Placental epithelial cell (primary cell): ENCODE data around the gene MPP3. TPM values are rescaled to one million over a fixed set of nuclear protein-coding genes. Genes with fewer than 3 reads are reported as not detected.

Experiments
- total RNA-seq: library from RNA; depleted of rRNA; stranded (reverse); fragments of >200 nt; gene quantifications from 2 replicates; pipeline ENCODE4 v1.2.3, GENCODE V29; 2012

MPP3 gene, protein sequence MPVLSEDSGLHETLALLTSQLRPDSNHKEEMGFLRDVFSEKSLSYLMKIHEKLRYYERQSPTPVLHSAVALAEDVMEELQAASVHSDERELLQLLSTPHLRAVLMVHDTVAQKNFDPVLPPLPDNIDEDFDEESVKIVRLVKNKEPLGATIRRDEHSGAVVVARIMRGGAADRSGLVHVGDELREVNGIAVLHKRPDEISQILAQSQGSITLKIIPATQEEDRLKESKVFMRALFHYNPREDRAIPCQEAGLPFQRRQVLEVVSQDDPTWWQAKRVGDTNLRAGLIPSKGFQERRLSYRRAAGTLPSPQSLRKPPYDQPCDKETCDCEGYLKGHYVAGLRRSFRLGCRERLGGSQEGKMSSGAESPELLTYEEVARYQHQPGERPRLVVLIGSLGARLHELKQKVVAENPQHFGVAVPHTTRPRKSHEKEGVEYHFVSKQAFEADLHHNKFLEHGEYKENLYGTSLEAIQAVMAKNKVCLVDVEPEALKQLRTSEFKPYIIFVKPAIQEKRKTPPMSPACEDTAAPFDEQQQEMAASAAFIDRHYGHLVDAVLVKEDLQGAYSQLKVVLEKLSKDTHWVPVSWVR
- total RNA-seq = 10.6 and 11.4 TPM in 2 replicates

DNA sequence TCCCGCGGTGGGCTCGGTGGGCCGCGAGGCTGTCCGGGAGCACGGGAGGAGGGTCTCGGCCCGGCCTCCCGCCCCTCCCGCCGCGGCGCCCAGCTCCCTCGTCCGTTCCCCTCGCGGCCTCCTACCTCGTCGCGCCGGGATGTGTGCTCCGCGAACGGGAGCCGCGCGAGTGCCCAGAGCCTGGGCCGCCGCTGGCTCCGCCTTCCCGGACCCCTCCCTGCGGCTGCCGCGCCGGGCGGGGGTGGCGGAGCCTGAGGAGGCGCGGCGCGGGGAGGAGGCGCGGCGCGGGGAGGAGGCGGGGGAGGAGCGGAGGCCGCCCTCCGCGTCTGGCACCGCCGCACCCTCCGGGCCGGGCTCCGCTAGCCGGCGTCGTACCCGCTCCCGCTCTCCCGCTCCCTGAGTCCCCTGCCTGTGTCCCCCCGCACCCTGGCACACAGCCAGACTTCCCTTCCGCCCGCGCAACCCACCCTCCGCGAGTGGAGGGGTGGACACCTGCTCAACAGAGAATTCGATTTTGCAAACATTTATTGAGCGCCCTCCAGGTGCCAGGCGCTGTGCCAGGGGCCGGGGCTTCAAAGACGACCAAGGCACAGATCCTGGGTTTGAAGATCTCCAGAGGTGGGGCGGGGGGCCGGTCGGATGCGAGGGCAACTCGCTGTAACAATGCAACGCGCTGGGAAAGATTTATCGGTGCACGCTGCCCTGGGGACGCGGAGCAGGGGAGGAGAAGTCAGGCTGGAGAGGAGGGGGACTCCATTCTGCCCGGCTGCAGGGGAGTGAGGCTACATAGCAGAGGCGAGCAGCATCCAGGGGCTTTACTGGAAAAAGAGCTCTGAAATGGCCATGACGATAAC is at the start of gene MPP3:
Gene MPP3, minus strand, starts transcription at position 171 of the 854 bp plus-strand sequence. CDS start 1,240 bp downstream, outside the sequence.

DNA sequence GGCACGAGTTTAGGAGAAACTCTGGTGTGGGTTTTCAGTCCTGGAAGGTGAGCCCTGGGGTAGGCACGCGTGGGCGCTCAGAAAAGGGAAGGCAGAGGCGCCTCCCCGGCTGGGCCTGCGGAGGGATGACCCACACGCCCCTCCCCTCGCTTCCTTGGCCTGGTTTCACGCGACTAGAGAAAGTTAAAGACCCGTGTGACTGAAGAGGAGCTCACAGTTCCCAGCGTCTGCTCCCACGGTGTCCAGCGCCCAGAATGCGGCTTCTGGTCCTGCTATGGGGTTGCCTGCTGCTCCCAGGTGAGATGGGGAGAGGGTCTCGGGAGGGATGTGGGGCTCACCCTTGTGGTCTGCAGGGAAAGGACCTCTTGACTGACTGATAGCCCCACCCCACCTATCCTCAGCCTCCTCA is 14.0 kb upstream of the MPP3 start, which contains the start of gene CD300LG:
Gene CD300LG, plus strand, starts transcription at position 214 of the 409 bp plus-strand sequence. Its CDS starts 41 bp downstream, at position 255.

DNA sequence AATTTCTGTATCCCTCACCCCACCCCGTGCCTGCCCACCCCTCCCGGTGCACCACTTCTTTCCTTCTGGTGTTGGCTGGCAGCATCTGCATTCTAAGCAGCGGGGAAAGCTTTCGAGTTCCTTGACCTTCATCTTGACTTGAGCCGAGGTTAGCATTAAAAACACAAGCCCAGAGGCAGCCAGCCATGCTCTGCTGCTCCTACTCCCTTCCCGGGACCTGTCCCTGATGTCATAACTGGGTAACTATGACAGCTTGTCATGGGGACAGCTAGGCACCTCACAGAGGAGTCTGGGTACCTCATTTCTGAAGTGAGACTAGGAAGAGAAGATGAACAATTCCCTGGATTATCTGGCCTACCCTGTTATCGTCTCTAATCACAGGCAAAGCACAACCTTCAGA is 52.8 kb downstream of the MPP3 start, which contains the start of gene CFAP97D1:
Gene CFAP97D1, plus strand, starts transcription at position 301 of the 400 bp plus-strand sequence. Its CDS starts 28 bp downstream, at position 329.

DNA sequence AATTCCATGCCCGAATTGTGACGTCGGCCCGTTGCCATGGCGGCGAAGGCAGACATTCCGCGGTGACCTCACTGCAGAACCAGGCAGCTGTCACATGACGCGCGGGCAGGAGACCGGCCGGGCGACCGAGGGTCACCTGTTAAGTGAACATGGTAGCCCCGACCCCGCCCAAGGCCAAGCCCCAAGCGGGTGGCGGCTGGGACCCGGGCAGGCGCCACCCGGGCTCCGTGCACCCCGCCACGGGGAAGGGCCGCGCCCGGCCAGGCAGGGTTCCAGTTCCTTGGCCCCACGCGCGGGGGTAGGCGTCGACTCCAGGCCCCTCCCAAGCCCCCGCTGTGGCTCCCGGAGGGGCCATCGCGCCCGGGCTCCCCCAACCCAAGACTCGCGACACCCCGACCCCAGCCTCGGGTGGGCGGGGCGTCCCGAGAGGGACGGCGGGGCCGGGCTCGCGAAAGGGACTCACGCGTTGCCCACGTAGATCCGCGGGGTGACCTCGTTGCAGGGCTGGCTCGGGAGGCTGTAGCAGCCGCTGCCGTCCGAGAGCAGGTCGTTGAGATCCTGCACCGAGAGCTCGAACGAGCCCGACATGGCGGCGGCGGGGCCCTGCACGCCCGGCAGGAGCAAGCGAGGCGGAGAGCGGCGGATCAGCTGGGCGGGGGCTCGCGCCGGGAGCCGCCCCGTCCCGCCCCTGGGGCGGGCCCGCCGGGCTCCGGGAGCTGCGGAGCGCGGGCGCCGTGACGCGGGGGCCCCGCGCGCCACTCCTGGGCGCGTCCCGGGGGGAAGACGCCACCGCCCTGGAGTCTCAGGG is 54.4 kb downstream of the MPP3 start, which contains the start of gene DUSP3:
Gene DUSP3, minus strand, starts transcription at position 641 of the 808 bp plus-strand sequence. Its CDS starts 53 bp downstream, at position 588.

DNA sequence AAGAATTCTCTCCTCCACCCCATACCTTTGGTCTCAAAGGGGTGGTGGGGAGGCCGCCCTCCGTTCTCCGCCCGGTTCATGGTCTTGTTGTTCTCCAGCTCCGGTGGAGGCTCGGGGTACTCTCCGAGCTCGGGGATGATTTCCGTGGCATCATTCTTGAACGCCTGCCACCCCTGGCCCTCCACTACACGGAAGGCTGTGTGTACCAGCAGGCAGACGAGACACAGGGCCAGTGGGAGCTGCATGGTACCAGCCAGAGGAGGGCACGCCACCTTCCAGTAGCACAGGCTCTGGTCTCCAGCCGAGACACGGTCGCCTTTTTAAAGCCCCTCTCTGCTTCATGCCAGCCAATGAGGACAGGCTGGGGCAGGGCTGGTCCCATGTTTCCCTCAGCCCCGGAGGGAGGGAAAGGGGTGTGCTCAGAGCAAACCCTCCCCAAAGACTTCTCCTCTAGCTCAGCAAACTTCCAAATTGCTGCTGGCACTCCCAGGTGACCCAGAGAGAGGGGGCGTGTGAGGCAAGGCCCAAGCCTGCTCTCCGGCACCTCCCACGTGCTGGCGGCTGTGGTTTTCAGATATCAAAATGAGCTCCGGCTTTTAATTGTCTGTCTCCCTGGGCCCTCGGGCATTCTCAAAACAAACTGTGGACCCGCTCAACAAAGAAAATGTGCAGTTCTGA is 74.3 kb downstream of the MPP3 start, which contains the start of gene SOST:
Gene SOST, minus strand, starts transcription at position 295 of the 678 bp plus-strand sequence. Its CDS starts 50 bp downstream, at position 245.

Other genes starting within 250 kb of the MPP3 start
- gene MEOX1, start 171.2 kb downstream of the MPP3 start, total RNA-seq = 0.65 TPM in 1 of 2 replicates, not detected in the other
- not detected in 2 replicates for gene SOST, start 74.4 kb downstream of the MPP3 start, total RNA-seq
- gene DUSP3, start 54.2 kb downstream of the MPP3 start, total RNA-seq = 38.5 and 58.7 TPM in 2 replicates
- gene CFAP97D1, start 52.7 kb downstream of the MPP3 start, total RNA-seq = not detected in 2 replicates
- not detected in 2 replicates for gene CD300LG, start 14.0 kb upstream of the MPP3 start, total RNA-seq
- 0.43 and 0.79 TPM in 2 replicates for gene MPP2, start 74.4 kb upstream of the MPP3 start, total RNA-seq
- gene PPY, start 109.3 kb upstream of the MPP3 start, total RNA-seq = not detected in 2 replicates
- not detected in 2 replicates for gene PYY, start 120.8 kb upstream of the MPP3 start, total RNA-seq
- gene NAGS, start 171.5 kb upstream of the MPP3 start, total RNA-seq = 2.4 and 2.5 TPM in 2 replicates
- gene TMEM101, start 181.8 kb upstream of the MPP3 start, total RNA-seq = 60.3 and 125 TPM in 2 replicates
- gene LSM12, start 233.5 kb upstream of the MPP3 start, total RNA-seq = 20.8 and 50.0 TPM in 2 replicates
- gene G6PC3, start 237.6 kb upstream of the MPP3 start, total RNA-seq = 11.8 and 24.2 TPM in 2 replicates